Left forelimb (tissue), 1 donor: ENCODE measurements around the gene TUSC2.

ENCODE experiments used
- DNase-seq: peaks from one replicate; pipeline ENCODE4 v3.0.0-alpha.2; 2018; ENCODE audit warnings: low spot score

The TUSC2 gene

GRCh38 chr3:50334339-50335075 is 6.5 kb upstream of the TUSC2 start:
- DNase-seq = no peak

DNA sequence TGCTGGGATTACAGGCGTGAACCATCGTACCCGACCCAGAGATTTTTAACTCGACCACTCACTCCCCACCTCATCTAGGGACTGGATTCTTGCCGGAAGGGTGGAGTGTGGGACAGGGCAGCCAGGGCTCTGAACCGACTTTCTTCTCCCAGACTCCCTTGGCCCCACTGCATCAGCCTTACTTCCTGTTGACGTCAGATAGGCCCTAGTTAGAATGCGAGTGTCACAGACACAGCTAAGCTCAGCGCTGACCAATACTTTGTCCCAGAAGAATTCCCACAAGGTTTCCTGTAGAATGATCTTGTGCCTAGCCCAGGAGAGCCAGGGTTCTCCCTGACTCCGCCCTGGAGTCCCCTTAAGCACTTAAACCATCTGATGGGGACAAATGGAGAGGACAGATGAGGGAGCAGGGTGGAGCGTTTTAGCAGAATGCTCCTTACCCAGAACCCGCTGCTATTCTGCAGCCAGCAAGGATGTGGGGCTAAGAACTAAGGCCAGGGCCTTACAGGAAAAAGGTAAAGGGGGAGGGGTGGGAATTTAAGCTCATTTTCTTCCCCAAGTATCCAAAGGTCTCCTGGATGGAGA is 5.8 kb upstream of the TUSC2 start:
- DNase-seq = no peak

- no peak for DNase-seq
Observed at GRCh38 chr3:50331364-50331907, 3.4 kb upstream of the TUSC2 start.

DNA sequence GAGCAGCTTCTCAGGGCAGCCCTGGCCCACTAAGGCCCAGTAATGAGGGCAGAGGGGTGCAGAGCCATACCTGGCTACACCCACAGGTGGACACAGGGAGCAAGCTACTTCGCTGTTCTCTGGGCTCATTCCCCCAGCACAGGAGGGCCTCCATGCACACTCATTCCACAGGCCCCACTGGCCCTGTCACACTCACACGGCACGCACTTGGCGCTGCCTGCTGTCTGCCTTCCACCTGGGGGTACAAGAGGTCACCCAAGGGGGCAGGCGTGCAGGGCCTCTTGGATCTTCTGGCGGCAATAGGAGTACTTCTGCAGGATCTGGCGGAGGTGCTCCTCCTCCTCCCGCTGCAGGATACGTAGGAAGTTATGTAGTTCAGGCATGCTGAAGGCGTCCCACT is 2.3 kb upstream of the TUSC2 start:
- DNase-seq = no peak

DNA sequence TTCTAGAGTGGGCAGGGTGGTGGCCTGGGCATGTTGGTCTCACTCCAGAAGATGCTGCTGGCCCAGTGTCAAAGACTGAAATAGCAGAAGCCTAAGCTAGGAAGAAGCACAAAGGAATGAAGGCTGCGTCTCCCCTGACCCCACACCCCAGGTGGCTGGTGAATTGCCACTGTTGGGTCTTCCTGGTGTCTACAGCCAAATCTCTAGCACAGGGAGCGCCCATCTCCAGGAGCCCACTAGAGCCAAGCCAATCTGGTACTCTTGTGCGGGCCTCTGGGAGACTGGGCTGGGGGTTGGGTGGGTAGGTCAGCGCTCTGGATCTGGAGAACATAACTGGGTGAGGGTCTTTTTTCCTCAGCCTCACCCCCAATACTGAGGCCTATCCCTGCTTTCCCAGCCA is 894 bp downstream of the TUSC2 start:
- DNase-seq = no peak

DNA sequence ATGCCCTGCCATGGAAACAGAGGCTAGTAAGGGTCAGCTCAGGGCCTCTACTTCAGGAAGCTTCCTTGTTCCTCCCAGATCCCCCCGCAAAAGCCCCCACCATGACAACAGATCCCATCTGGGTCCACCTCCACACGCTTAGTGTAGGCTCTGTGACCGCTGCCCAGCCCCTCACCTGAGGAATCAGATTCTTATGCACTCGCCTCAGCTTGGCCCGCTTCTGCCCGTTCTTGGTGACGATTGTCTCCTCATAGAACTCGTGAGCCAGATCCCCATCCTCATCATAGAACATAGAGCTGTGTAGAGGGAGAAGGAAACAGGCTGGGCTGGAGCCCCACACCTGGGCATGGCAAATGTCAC is 1.9 kb downstream of the TUSC2 start:
- no peak for DNase-seq

GRCh38 chr3:50325497-50326181 is 2.4 kb downstream of the TUSC2 start:
- no peak for DNase-seq

- DNase-seq = no peak
Observed at GRCh38 chr3:50325113-50325480, 2.9 kb downstream of the TUSC2 start.

DNA sequence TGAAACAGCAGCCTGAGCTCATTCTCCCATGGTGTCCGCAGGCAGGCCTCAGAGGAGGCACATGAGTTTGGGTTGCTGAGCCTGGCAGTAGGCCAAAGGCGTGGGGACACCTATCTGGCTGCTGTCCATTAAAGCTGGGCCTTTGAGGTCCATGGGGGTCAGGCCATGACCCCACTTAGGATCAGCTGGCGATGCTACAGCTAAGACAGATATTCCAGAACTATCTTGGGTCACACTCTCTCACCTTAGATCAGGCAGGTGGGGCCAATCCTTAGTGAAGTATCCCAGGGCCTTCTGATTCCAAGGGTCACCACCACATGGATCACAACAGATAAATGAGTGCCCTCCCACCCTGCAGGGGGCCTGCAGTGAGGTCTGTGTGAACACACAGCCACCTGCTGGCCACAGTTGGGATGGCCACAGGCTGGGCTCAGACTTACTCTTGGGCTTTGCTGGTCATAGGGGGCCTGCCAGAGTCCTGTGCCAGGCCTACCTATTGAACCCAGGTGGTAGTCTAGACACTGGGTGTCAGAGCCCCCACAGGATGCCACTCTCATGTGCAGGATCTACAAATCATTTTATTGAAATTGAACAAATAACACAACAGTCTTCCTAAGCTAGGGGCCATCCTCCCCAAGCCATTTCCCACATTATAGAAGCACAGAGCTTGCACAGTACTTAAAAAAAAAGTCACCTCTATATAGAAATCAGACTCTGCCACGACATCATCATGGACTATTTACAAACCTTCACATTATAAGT is 3.5 kb downstream of the TUSC2 start:
- DNase-seq = no peak

DNA sequence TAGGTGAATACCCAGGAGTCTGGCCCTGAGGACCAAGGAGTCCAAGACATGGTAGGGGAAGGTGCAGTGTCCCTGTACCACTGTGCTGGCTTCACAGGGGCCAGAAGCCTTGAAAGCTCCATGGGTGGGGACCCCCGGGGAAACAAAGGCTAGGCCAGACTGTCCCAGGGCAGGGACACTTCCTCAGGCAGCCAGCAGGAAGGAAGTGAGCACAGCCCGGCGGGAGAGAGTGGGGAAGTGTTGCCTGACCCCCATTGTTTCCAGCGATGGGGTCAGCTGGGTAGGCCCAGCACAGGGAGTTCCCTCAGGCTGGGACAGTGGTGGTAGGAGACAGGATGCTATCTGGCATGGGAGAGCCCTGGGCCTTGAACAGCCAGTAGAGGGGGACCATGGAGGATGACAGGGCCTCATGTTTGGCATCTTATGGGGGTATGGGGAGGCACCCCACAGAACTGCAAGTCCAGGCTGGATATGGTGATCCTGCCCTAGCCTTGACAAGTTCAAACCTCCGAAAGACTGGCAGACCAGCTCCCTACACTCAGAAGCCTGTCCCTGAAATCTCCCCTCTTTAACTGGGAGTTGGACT is 4.3 kb downstream of the TUSC2 start:
- no peak for DNase-seq

DNA sequence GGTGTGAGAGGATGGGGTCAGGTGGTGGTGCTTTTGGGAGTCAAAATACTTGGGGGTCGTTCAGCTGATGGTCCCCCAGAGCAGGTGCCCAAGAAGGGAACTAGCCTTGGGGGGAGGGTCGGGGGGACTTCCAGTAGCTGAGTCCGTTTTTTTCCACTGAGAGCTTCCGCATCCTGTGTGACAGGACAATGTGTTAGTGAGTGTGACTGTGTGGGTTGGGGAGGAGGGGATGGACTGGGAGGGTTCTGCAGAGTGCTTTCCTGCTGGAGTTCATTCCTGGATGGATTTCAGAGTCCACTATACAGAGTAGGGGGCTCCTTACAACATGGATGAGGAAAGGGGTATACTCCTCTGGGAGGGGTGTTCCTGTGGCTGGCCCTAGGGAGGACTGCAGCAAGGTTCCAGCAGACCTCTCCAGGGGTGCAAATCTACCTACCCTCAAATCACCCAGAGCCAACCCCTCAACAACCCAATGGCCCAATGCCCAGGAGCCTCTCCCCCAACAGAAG is 4.9 kb downstream of the TUSC2 start:
- no peak for DNase-seq

DNA sequence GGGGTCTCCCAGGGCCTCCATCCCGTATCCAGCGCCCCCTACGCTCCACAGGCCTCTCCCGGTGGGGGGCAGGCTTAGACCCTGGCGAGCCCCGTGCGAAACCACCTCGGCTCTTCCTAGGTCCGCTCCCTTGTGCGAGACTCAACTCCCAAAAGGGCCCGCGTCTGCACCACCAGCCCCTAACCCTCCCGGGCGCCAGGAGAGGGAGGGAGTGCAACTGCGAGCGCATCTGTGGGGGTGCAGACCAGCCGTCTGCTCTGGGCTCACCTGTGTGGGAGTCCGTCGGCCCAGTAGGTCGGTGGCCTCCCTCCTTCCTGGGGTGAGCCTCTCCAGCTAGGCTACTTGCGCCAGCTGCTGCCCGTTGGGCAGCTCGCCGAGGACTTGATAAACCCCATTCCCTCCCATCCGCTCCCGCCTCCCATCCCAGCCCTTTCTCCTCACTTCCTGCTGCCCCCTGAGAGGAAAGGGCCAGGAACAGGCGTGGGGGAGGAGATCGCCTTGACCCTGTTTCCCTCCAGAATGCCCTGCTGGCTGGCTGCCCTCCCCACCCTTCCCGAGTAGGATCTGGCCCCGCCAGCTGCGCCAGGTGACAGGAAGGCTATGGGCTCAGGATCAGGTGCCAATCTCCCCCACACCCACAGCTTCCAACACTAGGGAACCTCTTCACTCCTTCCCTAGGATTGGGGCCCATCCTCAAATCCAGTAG is 5.5 kb downstream of the TUSC2 start, which contains the start of gene HYAL2:
Gene HYAL2, minus strand, starts transcription at position 360 of the 706 bp plus-strand sequence. CDS start 2,256 bp downstream, outside the sequence.
- no peak for DNase-seq

DNA sequence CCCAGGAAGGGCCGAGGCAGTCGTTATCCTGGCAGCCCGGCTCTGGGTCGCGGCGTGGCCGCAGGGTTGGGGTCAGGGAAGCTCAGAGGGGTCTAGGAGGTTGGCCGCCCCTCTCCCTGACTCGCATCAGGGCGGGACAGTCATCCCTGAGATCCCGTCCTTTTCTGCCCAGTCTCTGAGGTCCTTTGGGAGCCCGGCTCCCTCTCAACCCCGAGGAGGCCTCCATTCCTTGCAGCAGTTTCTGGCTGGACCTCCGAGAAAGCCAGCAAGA is 6.0 kb downstream of the TUSC2 start:
- no peak for DNase-seq

- DNase-seq = peak; percentile 95
Observed at GRCh38 chr3:50321336-50322114, 6.5 kb downstream of the TUSC2 start.

- no peak for DNase-seq
Observed at GRCh38 chr3:50320853-50321335, 7.1 kb downstream of the TUSC2 start.

DNA sequence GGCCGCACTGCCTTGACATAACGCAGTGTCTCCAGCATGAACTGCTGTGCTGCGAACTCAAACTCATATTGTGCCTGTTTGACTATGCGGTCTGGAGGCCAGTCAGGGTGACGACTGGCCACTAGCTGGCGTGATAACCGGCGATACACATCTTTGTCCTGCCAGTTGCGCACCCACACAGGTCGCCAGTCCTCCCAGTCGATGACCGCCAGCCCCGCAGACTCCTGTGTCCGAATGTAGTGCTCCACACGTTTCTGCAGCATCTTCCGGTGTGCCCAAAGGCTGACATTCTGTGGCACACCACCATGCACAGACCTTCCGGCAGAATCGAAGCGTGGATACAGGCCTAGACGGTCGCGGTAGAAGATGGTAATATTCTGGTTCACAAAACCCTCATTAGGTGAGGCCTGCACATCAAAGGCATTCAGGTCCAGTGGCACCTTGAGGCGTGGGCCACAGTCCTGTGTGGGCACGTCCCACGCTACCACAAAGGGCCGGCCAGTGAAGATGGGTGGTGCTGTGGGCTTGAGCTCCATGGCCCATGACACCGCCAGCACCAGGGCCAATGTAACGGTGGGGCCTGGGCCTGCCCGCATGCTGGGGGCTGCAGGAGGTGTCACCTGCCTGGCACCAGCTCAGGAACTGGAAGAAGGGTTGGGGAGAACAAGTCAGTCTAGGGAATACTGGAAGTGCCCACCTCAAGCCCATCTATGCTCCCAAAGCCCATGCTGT is 8.0 kb downstream of the TUSC2 start:
- no peak for DNase-seq

- DNase-seq = no peak
Observed at GRCh38 chr3:50319181-50319893, 8.7 kb downstream of the TUSC2 start.

DNA sequence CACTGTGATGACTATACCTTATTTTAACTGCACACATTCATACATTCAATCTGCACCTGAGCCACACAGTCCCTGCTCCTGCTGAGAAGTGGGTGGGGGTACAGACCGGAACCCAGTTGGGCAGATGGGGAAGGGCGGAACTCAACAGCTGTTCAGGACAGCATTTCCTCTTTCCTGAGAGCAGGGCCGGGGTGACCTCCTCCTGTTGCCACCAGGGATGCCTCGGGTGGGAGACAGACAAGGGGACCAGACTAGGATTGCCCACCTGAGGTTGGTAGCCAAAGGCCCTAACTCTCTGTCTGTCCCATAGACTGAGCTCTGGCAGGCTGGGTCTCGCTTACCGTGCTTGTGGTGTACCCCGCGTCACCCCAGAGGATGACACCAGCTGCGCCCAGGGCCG is 9.4 kb downstream of the TUSC2 start:
- no peak for DNase-seq

DNA sequence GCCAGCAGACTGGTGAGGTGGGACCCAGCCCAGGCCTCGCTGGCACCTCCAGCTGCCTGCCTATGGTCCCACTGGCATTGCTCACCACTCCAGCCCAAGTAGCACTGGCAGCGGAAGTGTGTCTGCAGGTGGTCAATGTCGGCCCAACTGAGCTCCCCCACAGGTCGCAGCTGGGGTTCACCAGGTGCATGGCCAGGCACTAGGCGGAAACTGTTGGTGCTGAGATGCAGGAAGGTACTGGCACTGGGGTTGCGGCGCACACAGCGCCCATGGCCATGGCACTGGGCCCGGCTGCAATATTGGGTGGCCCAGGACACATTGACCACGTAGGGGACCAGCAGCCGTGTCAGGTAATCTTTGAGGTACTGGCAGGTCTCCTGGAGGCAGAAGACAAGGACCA is 9.9 kb downstream of the TUSC2 start:
- DNase-seq = no peak
